Measurements from ENCODE around the gene SLC29A4. TPM values are rescaled to one million over a fixed set of nuclear protein-coding genes. Genes with fewer than 3 reads are reported as not detected.
A peak's percentile ranks its signal among the peaks of the same experiment; 100 is the strongest.

The SLC29A4 gene, protein sequence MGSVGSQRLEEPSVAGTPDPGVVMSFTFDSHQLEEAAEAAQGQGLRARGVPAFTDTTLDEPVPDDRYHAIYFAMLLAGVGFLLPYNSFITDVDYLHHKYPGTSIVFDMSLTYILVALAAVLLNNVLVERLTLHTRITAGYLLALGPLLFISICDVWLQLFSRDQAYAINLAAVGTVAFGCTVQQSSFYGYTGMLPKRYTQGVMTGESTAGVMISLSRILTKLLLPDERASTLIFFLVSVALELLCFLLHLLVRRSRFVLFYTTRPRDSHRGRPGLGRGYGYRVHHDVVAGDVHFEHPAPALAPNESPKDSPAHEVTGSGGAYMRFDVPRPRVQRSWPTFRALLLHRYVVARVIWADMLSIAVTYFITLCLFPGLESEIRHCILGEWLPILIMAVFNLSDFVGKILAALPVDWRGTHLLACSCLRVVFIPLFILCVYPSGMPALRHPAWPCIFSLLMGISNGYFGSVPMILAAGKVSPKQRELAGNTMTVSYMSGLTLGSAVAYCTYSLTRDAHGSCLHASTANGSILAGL
- 0.32 and 0.38 TPM in 2 replicates for total RNA-seq

DNA sequence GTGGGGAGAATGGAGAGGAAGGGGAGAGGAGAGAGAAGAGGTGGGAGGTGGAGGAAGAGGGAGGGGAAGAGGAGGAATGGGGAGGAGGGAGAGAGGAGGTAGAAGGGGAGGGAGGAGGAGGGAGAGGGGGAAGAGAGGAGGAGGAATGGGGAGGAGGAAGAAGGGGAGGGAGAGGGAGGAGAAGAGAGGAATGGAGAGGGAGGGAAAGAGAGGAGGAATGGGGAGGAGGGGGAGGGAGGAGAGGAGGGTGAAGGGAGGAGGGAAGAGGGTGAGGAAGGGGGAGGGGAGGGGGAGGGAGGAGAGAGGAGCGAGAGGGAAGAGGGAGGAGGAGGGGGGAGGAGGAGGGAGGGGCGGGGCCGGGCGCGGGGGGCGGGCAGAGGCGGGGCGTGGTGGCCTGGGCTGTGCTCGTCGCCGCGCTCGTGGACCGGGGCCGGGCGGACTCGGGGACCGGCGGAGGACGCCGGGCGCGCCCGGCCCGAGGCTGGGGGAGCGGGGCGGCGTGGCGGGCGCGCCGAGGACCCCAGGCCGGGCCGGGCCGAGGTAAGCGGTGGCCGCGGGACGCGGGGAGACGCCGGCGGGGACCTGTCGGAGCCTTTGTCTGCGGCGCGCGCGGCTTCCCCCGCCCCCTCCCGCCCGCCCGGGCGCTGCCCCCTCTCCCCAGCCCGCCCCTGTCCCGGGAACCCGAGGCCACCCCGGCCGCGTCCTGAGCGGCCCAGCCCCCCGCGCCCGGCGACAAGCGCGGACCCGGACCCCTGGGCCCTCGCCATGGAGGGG lies at the start of gene SLC29A4:
TSS of gene SLC29A4 (plus strand) at position 401 of the 774 bp plus-strand sequence. CDS start 4,874 bp downstream, outside the sequence.
- no peak within 1 kb of the TSS for H3K4me3 Mint-ChIP-seq
- peaks cover 6% of the 10 kb centered on the region for H3K27me3 Mint-ChIP-seq
- no peaks in the 10 kb centered on the region for H3K9me3 Mint-ChIP-seq
- no peaks in the 10 kb centered on the region for H3K36me3 Mint-ChIP-seq (ENCODE audit: low read depth)
- H3K27ac Mint-ChIP-seq = no peak within 1 kb of the TSS
- ChIA-PET POLR2A (no interaction called here), CTCF (no interaction called here)
- TF ChIP-seq, protein P1, sequence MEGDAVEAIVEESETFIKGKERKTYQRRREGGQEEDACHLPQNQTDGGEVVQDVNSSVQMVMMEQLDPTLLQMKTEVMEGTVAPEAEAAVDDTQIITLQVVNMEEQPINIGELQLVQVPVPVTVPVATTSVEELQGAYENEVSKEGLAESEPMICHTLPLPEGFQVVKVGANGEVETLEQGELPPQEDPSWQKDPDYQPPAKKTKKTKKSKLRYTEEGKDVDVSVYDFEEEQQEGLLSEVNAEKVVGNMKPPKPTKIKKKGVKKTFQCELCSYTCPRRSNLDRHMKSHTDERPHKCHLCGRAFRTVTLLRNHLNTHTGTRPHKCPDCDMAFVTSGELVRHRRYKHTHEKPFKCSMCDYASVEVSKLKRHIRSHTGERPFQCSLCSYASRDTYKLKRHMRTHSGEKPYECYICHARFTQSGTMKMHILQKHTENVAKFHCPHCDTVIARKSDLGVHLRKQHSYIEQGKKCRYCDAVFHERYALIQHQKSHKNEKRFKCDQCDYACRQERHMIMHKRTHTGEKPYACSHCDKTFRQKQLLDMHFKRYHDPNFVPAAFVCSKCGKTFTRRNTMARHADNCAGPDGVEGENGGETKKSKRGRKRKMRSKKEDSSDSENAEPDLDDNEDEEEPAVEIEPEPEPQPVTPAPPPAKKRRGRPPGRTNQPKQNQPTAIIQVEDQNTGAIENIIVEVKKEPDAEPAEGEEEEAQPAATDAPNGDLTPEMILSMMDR (IDR thresholded peaks at IDR 0.05) = no peak
- intact Hi-C loops (cut with micrococcal nuclease) = no loop called here
- no peaks in the 10 kb centered on the region for H3K4me1 Mint-ChIP-seq
- peak; percentile 75 for ATAC-seq (ENCODE audit: low read depth)
- DNase-seq = no peak

DNA sequence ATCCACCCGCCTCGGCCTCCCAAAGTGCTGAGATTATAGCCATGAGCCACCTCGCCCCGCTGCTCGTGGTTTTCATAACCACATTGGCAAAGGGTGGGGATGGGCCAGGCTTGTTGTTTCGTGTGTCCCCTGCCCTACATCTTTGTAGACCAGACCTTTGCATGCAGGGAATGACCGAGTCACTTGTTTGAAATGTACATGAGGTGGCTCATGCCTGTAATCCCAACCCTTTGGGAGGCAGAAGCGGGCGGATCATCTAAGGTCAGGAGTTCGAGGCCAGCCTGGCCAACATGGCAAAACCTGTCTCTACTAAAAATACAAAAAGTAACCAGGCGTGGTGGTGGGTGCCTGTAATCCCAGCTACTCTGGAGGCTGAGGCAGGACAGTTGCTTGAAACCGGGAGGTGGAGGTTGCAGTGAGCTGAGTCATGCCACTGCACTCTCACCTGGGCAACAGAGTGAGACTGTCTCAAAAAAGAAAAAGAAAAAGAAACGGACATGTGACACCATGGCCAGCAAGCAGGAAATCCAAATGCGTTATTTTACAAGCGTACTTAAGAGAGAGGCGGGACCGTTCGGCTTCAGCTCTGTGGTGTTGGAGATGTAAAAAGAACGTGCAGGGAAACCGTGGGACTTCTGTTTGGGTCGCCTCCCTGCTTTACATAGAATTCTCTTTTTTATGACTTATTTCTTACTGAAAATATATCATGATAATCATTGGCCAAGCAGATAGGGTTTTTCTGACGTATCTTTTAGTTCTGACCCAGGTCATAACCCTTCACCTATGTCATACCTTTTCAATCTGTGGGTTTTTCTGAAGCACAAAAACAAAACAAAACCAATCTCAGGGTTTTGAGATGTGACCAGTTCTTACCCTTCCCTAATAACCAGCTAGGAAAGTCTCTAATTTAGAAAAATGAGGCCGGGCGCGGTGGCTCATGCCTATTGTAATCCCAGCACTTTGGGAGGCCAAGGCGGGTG lies 47.6 kb upstream of the SLC29A4 start:
- peak overlapping the region; percentile 80 for H3K27ac Mint-ChIP-seq

DNA sequence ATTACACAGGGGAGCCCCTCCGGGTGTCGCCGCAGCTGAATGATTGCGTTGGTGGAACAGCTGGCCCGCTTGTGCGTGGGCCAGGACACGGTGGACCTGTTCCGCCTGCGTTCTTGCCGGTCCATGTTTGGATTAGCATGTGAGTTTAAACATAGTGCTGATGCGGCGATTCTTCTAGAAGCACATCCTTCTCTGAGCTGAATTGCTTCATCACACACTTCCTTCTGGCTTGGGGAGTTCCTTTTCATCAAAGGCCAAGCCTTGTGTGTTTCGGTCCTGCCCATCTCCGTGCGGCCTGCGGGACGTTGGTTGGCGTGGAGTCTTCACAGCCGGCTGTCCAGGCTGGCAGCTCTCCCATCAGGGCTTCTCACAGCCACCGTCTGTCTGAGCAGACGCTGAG lies 45.5 kb upstream of the SLC29A4 start:
- DNase-seq (no peak), ATAC-seq (ENCODE audit: low read depth) (no peak)
- peak overlapping the region; percentile 60 for H3K4me3 Mint-ChIP-seq
- no peak overlapping the region for H3K27ac Mint-ChIP-seq
- H3K4me1 Mint-ChIP-seq = peaks cover 62% of the 10 kb centered on the region
- H3K27me3 Mint-ChIP-seq = peaks cover 2% of the 10 kb centered on the region
- CTCF ChIA-PET = no interaction called here
- intact Hi-C loops (cut with micrococcal nuclease) = loop anchor here (1.0 kb wide), 1 partner anchor 213 kb away; no protein-coding TSS in a partner anchor
- peaks cover 1% of the 10 kb centered on the region for H3K36me3 Mint-ChIP-seq (ENCODE audit: low read depth)
- POLR2A ChIA-PET = interaction anchor here (0.9 to 1.3 kb wide), 5 partner anchors 10 to 460 kb away, joined by 3 to 5 read pairs (median 4); no protein-coding TSS in a partner anchor
- TF ChIP-seq, protein P1 (IDR thresholded peaks at IDR 0.05) = no peak
- H3K9me3 Mint-ChIP-seq = no peaks in the 10 kb centered on the region

More for the DNA sequence above, 47.6 kb upstream of the SLC29A4 start:
- H3K4me3 Mint-ChIP-seq = peak overlapping the region; percentile 70
- TF ChIP-seq, protein P1 (IDR thresholded peaks at IDR 0.05) = no peak
- H3K4me1 Mint-ChIP-seq = peaks cover 74% of the 10 kb centered on the region
- H3K9me3 Mint-ChIP-seq = no peaks in the 10 kb centered on the region
- ChIA-PET POLR2A (interaction anchor here (0.7 to 8.3 kb wide), 5 partner anchors 16 to 290 kb away, joined by 4 to 158 read pairs (median 5); partner anchors contain the start of gene WIPI2), CTCF (interaction anchor here (0.6 to 1.7 kb wide), 4 partner anchors 17 to 253 kb away, joined by 3 to 5 read pairs (median 3); no protein-coding TSS in a partner anchor)
- ATAC-seq (ENCODE audit: low read depth) (peak; percentile 13), DNase-seq (no peak)
- intact Hi-C loops (cut with micrococcal nuclease) = loop anchor here (5.0 kb wide), 2 partner anchors 187 to 263 kb away; partner anchors contain the start of gene TNRC18
- peaks cover 18% of the 10 kb centered on the region for H3K36me3 Mint-ChIP-seq (ENCODE audit: low read depth)
- H3K27me3 Mint-ChIP-seq = peaks cover 2% of the 10 kb centered on the region

DNA sequence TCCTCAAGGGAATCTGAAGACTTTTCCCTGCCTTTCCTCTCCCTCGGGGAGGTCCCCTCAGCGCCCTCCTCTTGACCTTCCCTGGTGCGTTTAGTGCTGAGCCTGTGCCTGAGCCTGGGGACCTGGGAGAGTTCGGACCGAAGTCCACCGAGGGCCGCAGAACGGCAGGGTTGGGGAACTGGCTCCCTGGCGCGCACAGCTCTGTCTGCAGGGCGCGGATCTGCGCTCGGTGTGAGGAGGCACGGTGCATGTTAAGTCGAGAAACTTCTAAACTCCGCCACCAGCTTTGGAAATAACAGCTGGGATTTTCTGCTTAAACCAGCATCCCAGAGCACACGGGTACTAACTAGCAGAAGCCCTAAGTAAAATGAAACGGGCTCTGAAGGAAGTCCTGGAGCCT lies 44.2 kb upstream of the SLC29A4 start:
- Mint-ChIP-seq H3K4me3 (no peak overlapping the region), H3K27me3 (peaks cover 2% of the 10 kb centered on the region), H3K27ac (peak overlapping the region; percentile 24), H3K36me3 (ENCODE audit: low read depth) (peaks cover 1% of the 10 kb centered on the region), H3K4me1 (peaks cover 50% of the 10 kb centered on the region), H3K9me3 (no peaks in the 10 kb centered on the region)
- TF ChIP-seq, protein P1 (IDR thresholded peaks at IDR 0.05) = no peak
- ATAC-seq (ENCODE audit: low read depth) = no peak
- ChIA-PET CTCF (no interaction called here), POLR2A (interaction anchor here (1.3 kb wide), 1 partner anchor 18 kb away, joined by 3 read pairs; no protein-coding TSS in a partner anchor)
- intact Hi-C loops (cut with micrococcal nuclease) = no loop called here
- no peak for DNase-seq

Measured in activated B cell treated with CpG ODN at 0.5 μM for 24 hours (primary cell).